ENCODE measurements around the gene KYNU. TPM values are rescaled to one million over a fixed set of nuclear protein-coding genes. Genes with fewer than 3 reads are reported as not detected.

KYNU gene
- total and polyA plus RNA-seq, 10 of the 15 experiments (the other 5 are each of a cell fraction or from before 2014, with no cell fraction given) = 31.3 to 101 (median 38.3) TPM

GRCh38 chr2:142938240-142938639 is 60.8 kb downstream of the KYNU start:
- Histone ChIP-seq H3K9ac (ENCODE audit: control insufficient read depth, insufficient read depth, low read length) (no peak overlapping the region), H3K27me3 (replicated peaks in 1 of 2; ENCODE audit: control insufficient read depth in 2 of 2, insufficient read depth in 2 of 2, low read length in 1 of 2) (no peaks in the 10 kb centered on the region), H3K36me3 (ENCODE audit: control insufficient read depth in 2 of 2, insufficient read depth in 2 of 2, low read length in 1 of 2) (peaks cover 0 to 2% of the 10 kb centered on the region in 2 experiments; a peak in 1 of 4 replicates), H4K20me1 (ENCODE audit: control insufficient read depth, insufficient read depth) (no peaks in the 10 kb centered on the region), H3K79me2 (ENCODE audit: control insufficient read depth, insufficient read depth, low read length) (no peaks in the 10 kb centered on the region), H3K4me3 (no peak overlapping the region), H3K27ac (ENCODE audit: control insufficient read depth, insufficient read depth) (no peak overlapping the region), H2AFZ (ENCODE audit: control insufficient read depth, low read depth, low read length) (no peak overlapping the region), H3K9me3 (replicated peaks; ENCODE audit: control insufficient read depth, insufficient read depth, low read length) (no peaks in the 10 kb centered on the region), H3K4me1 (ENCODE audit: control insufficient read depth, insufficient read depth, low read length) (no peaks in the 10 kb centered on the region), H3K4me2 (ENCODE audit: control insufficient read depth, insufficient read depth) (no peak overlapping the region)
- WGBS (ENCODE audit: insufficient coverage, insufficient replicate concordance, low lambda C conversion rate, missing lambda C conversion rate) = 87% methylated on average over 5 of the region's 5 CpGs
- BruUV-seq (replicated peaks) = no TSS peak
- DNase-seq (ENCODE audit: low read depth, low spot score) (no peak), ATAC-seq (no peak), FAIRE-seq (no peak)
- POLR2A ChIA-PET = interaction anchor here (0.6 to 1.2 kb wide), 2 partner anchors 55 to 81 kb away, joined by 3 to 4 read pairs; no protein-coding TSS in a partner anchor
- in situ Hi-C loops (cut with MboI) (no loop called here), intact Hi-C loops (cut with micrococcal nuclease; ENCODE audit: unreplicated experiment) (no loop called here)
- CTCF ChIA-PET = interaction anchor here (0.8 kb wide), 1 partner anchor 297 kb away, joined by 4 read pairs; no protein-coding TSS in a partner anchor
- RAD21 ChIA-PET (ENCODE audit: unreplicated experiment) = no interaction called here
- SMC1A ChIA-PET (ENCODE audit: uncharacterized antibody, unreplicated experiment) = interaction anchor here (1.2 to 4.1 kb wide), 3 partner anchors 11 to 23 kb away, joined by 3 to 28 read pairs (median 8); no protein-coding TSS in a partner anchor
- TF ChIP-seq ZNF217 (IDR thresholded peaks at IDR 0.05) = no peak
- TF ChIP-seq RFX5 (IDR thresholded peaks at IDR 0.05; ENCODE audit: low read depth, low read length) = no peak
- TF ChIP-seq ZBTB11 (CRISPR knock-in tag; IDR thresholded peaks at IDR 0.05) = no peak
- TF ChIP-seq, protein P1, sequence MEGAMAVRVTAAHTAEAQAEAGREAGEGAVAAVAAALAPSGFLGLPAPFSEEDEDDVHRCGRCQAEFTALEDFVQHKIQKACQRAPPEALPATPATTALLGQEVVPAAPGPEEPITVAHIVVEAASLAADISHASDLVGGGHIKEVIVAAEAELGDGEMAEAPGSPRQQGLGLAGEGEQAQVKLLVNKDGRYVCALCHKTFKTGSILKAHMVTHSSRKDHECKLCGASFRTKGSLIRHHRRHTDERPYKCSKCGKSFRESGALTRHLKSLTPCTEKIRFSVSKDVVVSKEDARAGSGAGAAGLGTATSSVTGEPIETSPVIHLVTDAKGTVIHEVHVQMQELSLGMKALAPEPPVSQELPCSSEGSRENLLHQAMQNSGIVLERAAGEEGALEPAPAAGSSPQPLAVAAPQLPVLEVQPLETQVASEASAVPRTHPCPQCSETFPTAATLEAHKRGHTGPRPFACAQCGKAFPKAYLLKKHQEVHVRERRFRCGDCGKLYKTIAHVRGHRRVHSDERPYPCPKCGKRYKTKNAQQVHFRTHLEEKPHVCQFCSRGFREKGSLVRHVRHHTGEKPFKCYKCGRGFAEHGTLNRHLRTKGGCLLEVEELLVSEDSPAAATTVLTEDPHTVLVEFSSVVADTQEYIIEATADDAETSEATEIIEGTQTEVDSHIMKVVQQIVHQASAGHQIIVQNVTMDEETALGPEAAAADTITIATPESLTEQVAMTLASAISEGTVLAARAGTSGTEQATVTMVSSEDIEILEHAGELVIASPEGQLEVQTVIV (IDR thresholded peaks at IDR 0.05; ENCODE audit: borderline replicate concordance, partially characterized antibody) = no peak
- TF ChIP-seq, protein P2, sequence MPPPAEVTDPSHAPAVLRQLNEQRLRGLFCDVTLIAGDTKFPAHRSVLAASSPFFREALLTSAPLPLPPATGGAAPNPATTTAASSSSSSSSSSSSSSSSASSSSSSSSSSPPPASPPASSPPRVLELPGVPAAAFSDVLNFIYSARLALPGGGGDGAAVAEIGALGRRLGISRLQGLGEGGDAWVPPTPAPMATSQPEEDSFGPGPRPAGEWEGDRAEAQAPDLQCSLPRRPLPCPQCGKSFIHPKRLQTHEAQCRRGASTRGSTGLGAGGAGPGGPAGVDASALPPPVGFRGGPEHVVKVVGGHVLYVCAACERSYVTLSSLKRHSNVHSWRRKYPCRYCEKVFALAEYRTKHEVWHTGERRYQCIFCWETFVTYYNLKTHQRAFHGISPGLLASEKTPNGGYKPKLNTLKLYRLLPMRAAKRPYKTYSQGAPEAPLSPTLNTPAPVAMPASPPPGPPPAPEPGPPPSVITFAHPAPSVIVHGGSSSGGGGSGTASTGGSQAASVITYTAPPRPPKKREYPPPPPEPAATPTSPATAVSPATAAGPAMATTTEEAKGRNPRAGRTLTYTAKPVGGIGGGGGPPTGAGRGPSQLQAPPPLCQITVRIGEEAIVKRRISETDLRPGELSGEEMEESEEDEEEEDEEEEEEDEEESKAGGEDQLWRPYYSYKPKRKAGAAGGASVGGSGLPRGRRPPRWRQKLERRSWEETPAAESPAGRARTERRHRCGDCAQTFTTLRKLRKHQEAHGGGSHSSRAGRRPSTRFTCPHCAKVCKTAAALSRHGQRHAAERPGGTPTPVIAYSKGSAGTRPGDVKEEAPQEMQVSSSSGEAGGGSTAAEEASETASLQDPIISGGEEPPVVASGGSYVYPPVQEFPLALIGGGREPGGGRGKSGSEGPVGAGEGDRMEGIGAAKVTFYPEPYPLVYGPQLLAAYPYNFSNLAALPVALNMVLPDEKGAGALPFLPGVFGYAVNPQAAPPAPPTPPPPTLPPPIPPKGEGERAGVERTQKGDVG (CRISPR knock-in tag; IDR thresholded peaks at IDR 0.05) = no peak
- no peak for TF ChIP-seq EP300 (IDR thresholded peaks at IDR 0.05; ENCODE audit: borderline replicate concordance in 1 of 2, control insufficient read depth in 1 of 2, low read depth in 2 of 2, low read length in 2 of 2)
- no peak for TF ChIP-seq STAT1 (conservative IDR thresholded peaks at IDR 0.05)
- TF ChIP-seq GABPA (IDR thresholded peaks at IDR 0.05; ENCODE audit: low read depth) = no peak
- TF ChIP-seq CBX5 (IDR thresholded peaks at IDR 0.05; ENCODE audit: low read depth) = no peak
- TF ChIP-seq BACH1 (IDR thresholded peaks at IDR 0.05; ENCODE audit: borderline replicate concordance) = no peak
- no peak for TF ChIP-seq BMI1 (IDR thresholded peaks at IDR 0.05; ENCODE audit: borderline replicate concordance)
- TF ChIP-seq SPI1 (IDR thresholded peaks at IDR 0.05; ENCODE audit: borderline replicate concordance, insufficient read depth, low read depth, low read length) = no peak
